ENCODE data around the gene CDH4.

DNA sequence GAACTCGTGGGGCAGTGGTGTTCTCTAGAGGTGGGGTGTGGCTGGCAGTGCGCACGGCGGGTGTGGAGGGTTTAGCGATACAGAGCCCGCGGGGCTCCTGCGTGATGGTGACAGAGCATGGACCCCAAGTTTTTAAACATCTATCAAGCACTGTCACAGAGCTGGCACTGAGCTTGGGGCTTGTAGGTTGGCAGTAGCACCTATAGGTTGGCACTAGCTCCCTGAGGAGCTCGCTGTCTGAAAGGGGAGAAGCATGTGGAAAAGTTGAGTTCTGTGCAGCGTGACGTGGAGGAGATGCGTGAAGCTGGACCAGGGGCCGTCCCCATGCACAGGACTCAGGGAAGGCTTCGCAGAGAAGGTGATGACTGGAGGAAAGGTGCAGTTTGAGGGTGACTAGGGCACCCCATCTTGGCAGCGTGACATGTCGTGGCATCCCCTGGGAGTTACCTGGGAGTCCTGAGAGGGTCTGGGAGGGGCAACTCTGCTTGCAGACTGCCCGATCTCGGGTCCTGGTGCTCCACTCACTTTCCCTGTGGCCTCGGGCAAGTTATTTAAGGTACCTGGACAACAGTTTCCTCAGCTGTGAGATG, 122.0 kb downstream of the CDH4 start:
- TF ChIP-seq EZH2 (IDR thresholded peaks at IDR 0.05; ENCODE audit: low read depth): no peak
- TF ChIP-seq, protein P1, sequence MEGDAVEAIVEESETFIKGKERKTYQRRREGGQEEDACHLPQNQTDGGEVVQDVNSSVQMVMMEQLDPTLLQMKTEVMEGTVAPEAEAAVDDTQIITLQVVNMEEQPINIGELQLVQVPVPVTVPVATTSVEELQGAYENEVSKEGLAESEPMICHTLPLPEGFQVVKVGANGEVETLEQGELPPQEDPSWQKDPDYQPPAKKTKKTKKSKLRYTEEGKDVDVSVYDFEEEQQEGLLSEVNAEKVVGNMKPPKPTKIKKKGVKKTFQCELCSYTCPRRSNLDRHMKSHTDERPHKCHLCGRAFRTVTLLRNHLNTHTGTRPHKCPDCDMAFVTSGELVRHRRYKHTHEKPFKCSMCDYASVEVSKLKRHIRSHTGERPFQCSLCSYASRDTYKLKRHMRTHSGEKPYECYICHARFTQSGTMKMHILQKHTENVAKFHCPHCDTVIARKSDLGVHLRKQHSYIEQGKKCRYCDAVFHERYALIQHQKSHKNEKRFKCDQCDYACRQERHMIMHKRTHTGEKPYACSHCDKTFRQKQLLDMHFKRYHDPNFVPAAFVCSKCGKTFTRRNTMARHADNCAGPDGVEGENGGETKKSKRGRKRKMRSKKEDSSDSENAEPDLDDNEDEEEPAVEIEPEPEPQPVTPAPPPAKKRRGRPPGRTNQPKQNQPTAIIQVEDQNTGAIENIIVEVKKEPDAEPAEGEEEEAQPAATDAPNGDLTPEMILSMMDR (conservative IDR thresholded peaks at IDR 0.05): no peak
